H1 (cell line): Measurements from ENCODE around the gene KHDC4. TPM values are rescaled to one million over a fixed set of nuclear protein-coding genes. Genes with fewer than 3 reads are reported as not detected.

Source experiments
- CTCF ChIA-PET: fragments of 300-600 bp; sonication (Branson Sonifier 250); formaldehyde crosslinking; loops from one replicate; lab custom pipeline; 2021; ENCODE audit not compliant: partially characterized antibody; lab: Charles Lee
- POLR2A ChIA-PET: fragments of 300-600 bp; sonication (Branson Sonifier 250); formaldehyde crosslinking; loops from one replicate; lab custom pipeline; 2021; ENCODE audit warnings: inconsistent platforms; ENCODE audit not compliant: partially characterized antibody; lab: Charles Lee
- DNase-seq, 2 experiments: peaks; one replicate each; pipeline versions ENCODE4 v3.0.0 to v3.0.0-alpha.2; 2010 to 2022; ENCODE audit warnings: low spot score in 2 of 2, low read depth in 1 of 2, mixed read lengths in 1 of 2
- FAIRE-seq: peaks from 2 replicates; lab custom pipeline; 2011; peaks lifted over from hg19 to GRCh38; lab: Jason Lieb, UNC
- H2AFZ ChIP-seq: 2 replicates; pipeline ENCODE4 v1.8.1; 2012; ENCODE audit warnings: low read length, inconsistent platforms
- H2AK5ac ChIP-seq: 2 replicates; pipeline ENCODE4 v1.6.1; 2013; ENCODE audit warnings: low read depth, low read length
- H2BK120ac ChIP-seq: replicated peaks from 2 replicates; pipeline ENCODE3; 2013; ENCODE audit warnings: low read depth, low read length, inconsistent platforms
- H2BK12ac ChIP-seq: 2 replicates; pipeline ENCODE4 v1.6.1; 2013; ENCODE audit warnings: low read depth, low read length
- H2BK15ac ChIP-seq: 2 replicates; pipeline ENCODE4 v1.6.1; 2013; ENCODE audit warnings: low read length
- H2BK20ac ChIP-seq: 2 replicates; pipeline ENCODE4 v1.6.1; 2013; ENCODE audit warnings: low read length
- H2BK5ac ChIP-seq: 2 replicates; pipeline ENCODE4 v1.6.1; 2013; ENCODE audit warnings: low read depth, low read length
- H3K14ac ChIP-seq: 2 replicates; pipeline ENCODE4 v1.6.1; 2013; ENCODE audit warnings: inconsistent platforms; ENCODE audit not compliant: insufficient read length
- H3K18ac ChIP-seq: 2 replicates; pipeline ENCODE4 v1.6.1; 2013; ENCODE audit warnings: low read length; ENCODE audit errors: extremely low read depth
- H3K23ac ChIP-seq: 2 replicates; pipeline ENCODE4 v1.6.1; 2013; ENCODE audit warnings: inconsistent platforms; ENCODE audit not compliant: insufficient read length
- H3K23me2 ChIP-seq: 2 replicates; pipeline ENCODE4 v1.6.1; 2013; ENCODE audit warnings: low read depth, low read length
- H3K27ac ChIP-seq: 2 replicates; pipeline ENCODE4 v1.6.1; 2011; ENCODE audit warnings: low read depth, low read length, inconsistent platforms
- H3K27me3 ChIP-seq, 4 experiments: replicated peaks in 1 of 4; 1 replicate in 1 of 4; 2 replicates in 3 of 4; pipeline versions ENCODE4 v1.6.1 to v1.8.1; 2011 to 2013; ENCODE audit warnings: low read length in 3 of 4, mild to moderate bottlenecking in 3 of 4, inconsistent platforms in 2 of 4, mixed read lengths in 2 of 4, moderate library complexity in 1 of 4; ENCODE audit not compliant: control insufficient read depth in 3 of 4, insufficient read depth in 3 of 4; ENCODE audit errors: extremely low read depth in 1 of 4
- H3K36me3 ChIP-seq, 4 experiments: 2 replicates each; pipeline versions ENCODE4 v1.6.1 to v1.8.1; 2011 to 2013; ENCODE audit warnings: mild to moderate bottlenecking in 4 of 4, low read length in 3 of 4, moderate library complexity in 2 of 4, control low read depth in 1 of 4, inconsistent platforms in 1 of 4; ENCODE audit not compliant: insufficient read depth in 4 of 4, control insufficient read depth in 2 of 4
- H3K4ac ChIP-seq: replicated peaks from 2 replicates; pipeline ENCODE3; 2013; ENCODE audit warnings: low read length, low read depth, mixed read lengths, inconsistent platforms; ENCODE audit not compliant: insufficient read length
- H3K4me1 ChIP-seq, 4 experiments: replicated peaks in 1 of 4; 1 replicate in 1 of 4; 2 replicates in 3 of 4; pipeline versions ENCODE4 v1.6.1 to v1.8.1; 2011 to 2013; ENCODE audit warnings: low read length in 3 of 4, inconsistent platforms in 2 of 4, mixed read lengths in 1 of 4; ENCODE audit not compliant: insufficient read depth in 4 of 4, control insufficient read depth in 3 of 4
- H3K4me2 ChIP-seq, 2 experiments: 2 replicates each; pipeline versions ENCODE4 v1.6.1 to v1.8.1; 2011 to 2013; ENCODE audit warnings: low read depth in 2 of 2, low read length in 2 of 2, control low read depth in 1 of 2, inconsistent platforms in 1 of 2, mild to moderate bottlenecking in 1 of 2; ENCODE audit not compliant: insufficient read depth in 1 of 2
- H3K4me3 ChIP-seq, 4 experiments: fragments of 200-600, 300-600 bp in 1 of 4; sonication (generic), shearing (Covaris generic), sonication (Bioruptor Twin) in 1 of 4; 2 replicates each; pipeline versions ENCODE4 v1.5.1 to v1.8.1; 2011 to 2016; ENCODE audit warnings: low read length in 4 of 4, low read depth in 3 of 4, control low read depth in 2 of 4, inconsistent platforms in 2 of 4, mild to moderate bottlenecking in 2 of 4, mixed read lengths in 1 of 4, moderate library complexity in 1 of 4; ENCODE audit not compliant: insufficient read depth in 2 of 4; ENCODE audit errors: extremely low read depth in 1 of 4
- H3K56ac ChIP-seq: replicated peaks from 2 replicates; pipeline ENCODE3; 2013; ENCODE audit warnings: low read depth, mild to moderate bottlenecking, mixed read lengths, low read length, inconsistent platforms; ENCODE audit not compliant: insufficient read length
- H3K79me1 ChIP-seq: 2 replicates; pipeline ENCODE4 v1.6.1; 2013; ENCODE audit warnings: low read depth, low read length, control low read depth
- H3K79me2 ChIP-seq, 2 experiments: 2 replicates each; pipeline versions ENCODE4 v1.6.1 to v1.8.1; 2012 to 2013; ENCODE audit warnings: low read length in 2 of 2, mild to moderate bottlenecking in 2 of 2, inconsistent platforms in 1 of 2; ENCODE audit not compliant: insufficient read depth in 2 of 2, control insufficient read depth in 1 of 2
- H3K9ac ChIP-seq, 4 experiments: replicated peaks in 1 of 4; 1 replicate in 1 of 4; 2 replicates in 3 of 4; pipeline versions ENCODE4 v1.6.1 to v1.8.1; 2011 to 2013; ENCODE audit warnings: low read depth in 3 of 4, low read length in 3 of 4, control low read depth in 2 of 4, mild to moderate bottlenecking in 2 of 4, moderate library complexity in 2 of 4, inconsistent platforms in 1 of 4; ENCODE audit errors: extremely low read depth in 1 of 4
- H3K9me3 ChIP-seq, 2 experiments: 2 replicates each; pipeline versions ENCODE4 v1.6.1 to v1.8.1; 2012 to 2013; ENCODE audit warnings: mild to moderate bottlenecking in 2 of 2, moderate library complexity in 2 of 2, control low read depth in 1 of 2, inconsistent platforms in 1 of 2, low read depth in 1 of 2, low read length in 1 of 2, mixed read lengths in 1 of 2; ENCODE audit not compliant: insufficient read depth in 2 of 2
- H4K20me1 ChIP-seq, 2 experiments: replicated peaks in 1 of 2; 2 replicates each; pipeline versions ENCODE3 to v1.8.1; 2011 to 2013; ENCODE audit warnings: inconsistent platforms in 2 of 2, low read length in 2 of 2, mild to moderate bottlenecking in 1 of 2; ENCODE audit not compliant: insufficient read depth in 2 of 2, control insufficient read depth in 1 of 2
- H4K5ac ChIP-seq: 2 replicates; pipeline ENCODE4 v1.6.1; 2013; ENCODE audit warnings: low read length, low read depth, mixed read lengths, inconsistent platforms; ENCODE audit not compliant: insufficient read length
- H4K8ac ChIP-seq: 2 replicates; pipeline ENCODE4 v1.8.0; 2013; ENCODE audit warnings: mild to moderate bottlenecking, moderate library complexity, low read length, inconsistent platforms; ENCODE audit not compliant: insufficient read depth; ENCODE audit errors: extremely low read depth
- H4K91ac ChIP-seq: replicated peaks from 2 replicates; pipeline ENCODE3; 2013; ENCODE audit warnings: low read length, mixed read lengths, inconsistent platforms; ENCODE audit not compliant: insufficient read length
- HDAC2 ChIP-seq, 2 experiments: fragments of 300-600 bp in 1 of 2; sonication (generic) in 1 of 2; IDR thresholded peaks; 2 replicates each; pipeline ENCODE4 v1.6.1; 2011 to 2012; ENCODE audit warnings: low read depth in 2 of 2, low read length in 2 of 2, mild to moderate bottlenecking in 2 of 2, moderate library complexity in 2 of 2, borderline replicate concordance in 1 of 2, inconsistent platforms in 1 of 2
- POLR2A ChIP-seq, 2 experiments: IDR thresholded peaks; 1 replicate in 1 of 2; 2 replicates in 1 of 2; pipeline ENCODE4 v1.6.1; 2011; ENCODE audit warnings: low read depth in 2 of 2, low read length in 2 of 2, mild to moderate bottlenecking in 2 of 2; ENCODE audit errors: control extremely low read depth in 1 of 2
- ZNF274 ChIP-seq: IDR thresholded peaks from 2 replicates; pipeline ENCODE4 v1.7.0; 2012; ENCODE audit warnings: low read length, borderline replicate concordance; ENCODE audit errors: extremely low read depth
- WGBS, 2 experiments: shearing (Covaris generic) in 1 of 2; methylation state at CpG; one replicate each; pipeline versions ENCODE4 v1.1.6 to v1.1.7; 2013 to 2015; ENCODE audit warnings: low lambda C conversion rate in 2 of 2, mixed read lengths in 2 of 2, inconsistent platforms in 1 of 2, low coverage in 1 of 2, missing lambda C conversion rate in 1 of 2; ENCODE audit not compliant: insufficient replicate concordance in 2 of 2, insufficient coverage in 1 of 2, insufficient read length in 1 of 2; ENCODE audit errors: extremely low coverage in 1 of 2, missing lambda C conversion rate in 1 of 2; 5-methylcytosine and 5-hydroxymethylcytosine counted together
- polyA plus RNA-seq, 7 experiments: library from polyadenylated mRNA; depleted of rRNA in 3 of 7; stranded (reverse) in 5 of 7; unstranded in 2 of 7; fragments of >200 nt in 5 of 7; fragments of 200-250 nt in 2 of 7; gene quantifications; 1 replicate in 5 of 7; 2 replicates in 1 of 7; 4 replicates in 1 of 7; pipeline versions ENCODE4 v1.2.1 to v1.2.3, GENCODE V29; 2011 to 2013; ENCODE audit warnings: missing spikeins in 2 of 7, mixed read lengths in 2 of 7
- total RNA-seq: library from RNA; stranded (reverse); fragmentation: NEBNext Ultra II Directional; extraction: Animal tissue kit (Norgen Biotek cat#: 25700); gene quantifications from 2 replicates; pipeline ENCODE4 v1.2.1, GENCODE V29; 2021

The KHDC4 gene
- total and polyA plus RNA-seq, 2 of the 8 experiments (the other 6 are each of a cell fraction or from before 2014, with no cell fraction given): 56.6 to 81.1 TPM

DNA sequence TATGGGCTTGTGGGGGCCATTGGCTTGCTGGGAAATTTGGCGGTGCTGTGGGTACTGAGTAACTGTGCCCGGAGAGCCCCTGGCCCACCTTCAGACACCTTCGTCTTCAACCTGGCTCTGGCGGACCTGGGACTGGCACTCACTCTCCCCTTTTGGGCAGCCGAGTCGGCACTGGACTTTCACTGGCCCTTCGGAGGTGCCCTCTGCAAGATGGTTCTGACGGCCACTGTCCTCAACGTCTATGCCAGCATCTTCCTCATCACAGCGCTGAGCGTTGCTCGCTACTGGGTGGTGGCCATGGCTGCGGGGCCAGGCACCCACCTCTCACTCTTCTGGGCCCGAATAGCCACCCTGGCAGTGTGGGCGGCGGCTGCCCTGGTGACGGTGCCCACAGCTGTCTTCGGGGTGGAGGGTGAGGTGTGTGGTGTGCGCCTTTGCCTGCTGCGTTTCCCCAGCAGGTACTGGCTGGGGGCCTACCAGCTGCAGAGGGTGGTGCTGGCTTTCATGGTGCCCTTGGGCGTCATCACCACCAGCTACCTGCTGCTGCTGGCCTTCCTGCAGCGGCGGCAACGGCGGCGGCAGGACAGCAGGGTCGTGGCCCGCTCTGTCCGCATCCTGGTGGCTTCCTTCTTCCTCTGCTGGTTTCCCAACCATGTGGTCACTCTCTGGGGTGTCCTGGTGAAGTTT, 7.8 kb upstream of the KHDC4 start:
- no peak overlapping the region for H4K5ac ChIP-seq
- POLR2A ChIA-PET: interaction anchor here (0.6 to 5.0 kb wide), 14 partner anchors 9 to 836 kb away, joined by 3 to 71 read pairs (median 5); partner anchors contain the start of genes ARHGEF2, KHDC4 and RAB25

More for the DNA sequence above, 7.8 kb upstream of the KHDC4 start:
- Histone ChIP-seq H3K79me2 (no peaks in the 10 kb centered on the region), H3K27me3 (no peaks in the 10 kb centered on the region), H2BK5ac (no peak overlapping the region), H2BK15ac (no peak overlapping the region), H2AFZ (no peak overlapping the region), H2BK12ac (0 out of 2 replicates have a peak overlapping the region, but pooled peaks have one; percentile 55), H3K79me1 (no peaks in the 10 kb centered on the region), H2BK20ac (no peak overlapping the region), H3K23me2 (no peaks in the 10 kb centered on the region), H3K4me3 (no peak overlapping the region), H3K27ac (no peak overlapping the region), H3K36me3 (peaks cover 0 to 8% (median 1%) of the 10 kb centered on the region in 4 experiments; a peak in 3 of 8 replicates), H3K14ac (no peak overlapping the region), H3K56ac (no peak overlapping the region), H3K23ac (no peak overlapping the region), H2AK5ac (no peak overlapping the region; the same call in 1 of the 2 replicates), H3K4me2 (no peak overlapping the region), H3K9me3 (no peaks in the 10 kb centered on the region), H3K4ac (no peak overlapping the region), H2BK120ac (no peak overlapping the region), H3K9ac (no peak overlapping the region), H4K91ac (peak overlapping the region; percentile 61), H3K18ac (no peak overlapping the region), H4K8ac (peak overlapping the region; percentile 30; the same call in 1 of the 2 replicates), H3K4me1 (peaks cover 0 to 9% (median 3%) of the 10 kb centered on the region in 4 experiments; a peak in 5 of 7 replicates), H4K20me1 (no peaks in the 10 kb centered on the region)
- FAIRE-seq: no peak
- WGBS, 2 experiments: 93% methylated on average over 29 of the region's 29 CpGs; no CpG with 5 or more reads in 1 of the 2 experiments
- DNase-seq: no peak
- CTCF ChIA-PET: interaction anchor here (0.6 to 5.1 kb wide), 6 partner anchors 10 to 182 kb away, joined by 3 to 41 read pairs (median 6); partner anchors contain the start of gene UBQLN4
- TF ChIP-seq ZNF274 (no peak), POLR2A (IDR thresholded peaks at IDR 0.05; ENCODE audit: control extremely low read depth in 1 of 2, low read depth in 2 of 2, low read length in 2 of 2) (peak; percentile 8 to 22; a peak in 1 of 3 replicates), HDAC2 (IDR thresholded peaks at IDR 0.05; ENCODE audit: borderline replicate concordance in 1 of 2, low read depth in 2 of 2, low read length in 2 of 2) (no peak)
